OCI-LY3 (cell line): Measurements from ENCODE around the gene SGO2.

Experiments
- H2AFZ ChIP-seq: fragments of 200-600, 300-600 bp; shearing (Covaris generic); 2 replicates; pipeline ENCODE4 v1.6.0; 2014; ENCODE audit warnings: antibody characterized with exemption, low read depth, low read length
- H3K27ac ChIP-seq: fragments of 200-600, 300-600 bp; sonication (generic); 2 replicates; pipeline ENCODE4 v1.5.1; 2014; ENCODE audit warnings: mild to moderate bottlenecking, low read length, moderate library complexity, mixed read lengths
- H3K27me3 ChIP-seq: fragments of 200-600, 300-600 bp; sonication (generic); 2 replicates; pipeline ENCODE4 v1.6.1; 2014; ENCODE audit warnings: low read depth, low read length, mixed read lengths
- H3K36me3 ChIP-seq: fragments of 200-600, 300-600 bp; sonication (generic); replicated peaks from 2 replicates; pipeline ENCODE3; 2014; ENCODE audit warnings: low read depth, low read length, mixed read lengths
- H3K4me1 ChIP-seq: fragments of 300-600, 200-600 bp; sonication (generic); 2 replicates; pipeline ENCODE4 v1.6.1; 2014; ENCODE audit warnings: low read length, mixed read lengths
- H3K4me2 ChIP-seq: fragments of 200-600, 300-600 bp; sonication (generic); 2 replicates; pipeline ENCODE4 v1.6.1; 2014; ENCODE audit warnings: low read length, mixed read lengths
- H3K4me3 ChIP-seq: fragments of 300-600, 200-600 bp; sonication (generic); 2 replicates; pipeline ENCODE4 v1.5.1; 2014; ENCODE audit warnings: antibody characterized with exemption, mild to moderate bottlenecking, low read length, moderate library complexity
- H3K79me2 ChIP-seq: fragments of 300-600, 200-600 bp; shearing (Covaris generic); 2 replicates; pipeline ENCODE4 v1.6.1; 2014; ENCODE audit warnings: mild to moderate bottlenecking, low read length, mixed read lengths
- H3K9ac ChIP-seq: fragments of 300-600, 200-600 bp; shearing (Covaris generic); 2 replicates; pipeline ENCODE4 v1.6.0; 2014; ENCODE audit warnings: mild to moderate bottlenecking, low read length, moderate library complexity
- H3K9me3 ChIP-seq: fragments of 200-600, 300-600 bp; shearing (Covaris generic); 2 replicates; pipeline ENCODE4 v1.6.1; 2014; ENCODE audit warnings: low read length, mixed read lengths; ENCODE audit not compliant: insufficient read depth
- H4K20me1 ChIP-seq: fragments of 200-600, 300-600 bp; sonication (generic); 2 replicates; pipeline ENCODE4 v1.6.1; 2016; ENCODE audit warnings: low read length, mixed read lengths; ENCODE audit not compliant: insufficient read depth
- EZH2phosphoT487 ChIP-seq: fragments of 200-600 bp; shearing (Covaris generic); IDR thresholded peaks from 2 replicates; pipeline ENCODE4 v1.6.1; 2018; ENCODE audit warnings: antibody characterized with exemption, mixed run types, low read depth
- TF ChIP-seq, protein P1 (sequence below): fragments of 200-600, 300-600 bp; sonication (generic); IDR thresholded peaks from 2 replicates; pipeline ENCODE4 v1.5.1; 2014; ENCODE audit warnings: antibody characterized with exemption, low read length, low read depth

Gene SGO2

DNA sequence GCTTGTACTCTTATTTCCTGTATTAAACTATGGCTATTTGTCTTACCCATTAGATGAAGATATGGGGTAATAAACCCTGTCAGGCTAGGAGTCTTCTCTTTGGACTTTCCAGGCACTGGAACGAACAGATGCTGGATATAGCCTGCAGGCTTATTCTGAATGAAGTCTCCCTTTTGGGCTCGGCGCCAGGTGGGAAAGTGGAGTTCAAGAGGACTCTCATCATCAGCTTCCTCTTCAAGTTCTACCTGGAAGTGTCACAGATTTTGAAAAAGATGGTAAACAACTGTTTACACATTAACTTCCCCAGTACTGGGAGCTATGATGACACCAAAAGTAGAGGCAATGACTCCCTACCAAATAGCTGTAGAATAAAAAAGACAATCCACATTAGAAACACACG, 87.7 kb downstream of the SGO2 start:
- Histone ChIP-seq H3K27ac (no peak overlapping the region), H3K27me3 (peaks cover 9% of the 10 kb centered on the region), H3K9ac (no peak overlapping the region), H3K9me3 (no peaks in the 10 kb centered on the region), H2AFZ (no peak overlapping the region), H4K20me1 (no peaks in the 10 kb centered on the region), H3K4me1 (peaks cover 36% of the 10 kb centered on the region), H3K4me3 (no peak overlapping the region), H3K79me2 (no peaks in the 10 kb centered on the region), H3K36me3 (no peaks in the 10 kb centered on the region), H3K4me2 (no peak overlapping the region)
- TF ChIP-seq, protein P1, sequence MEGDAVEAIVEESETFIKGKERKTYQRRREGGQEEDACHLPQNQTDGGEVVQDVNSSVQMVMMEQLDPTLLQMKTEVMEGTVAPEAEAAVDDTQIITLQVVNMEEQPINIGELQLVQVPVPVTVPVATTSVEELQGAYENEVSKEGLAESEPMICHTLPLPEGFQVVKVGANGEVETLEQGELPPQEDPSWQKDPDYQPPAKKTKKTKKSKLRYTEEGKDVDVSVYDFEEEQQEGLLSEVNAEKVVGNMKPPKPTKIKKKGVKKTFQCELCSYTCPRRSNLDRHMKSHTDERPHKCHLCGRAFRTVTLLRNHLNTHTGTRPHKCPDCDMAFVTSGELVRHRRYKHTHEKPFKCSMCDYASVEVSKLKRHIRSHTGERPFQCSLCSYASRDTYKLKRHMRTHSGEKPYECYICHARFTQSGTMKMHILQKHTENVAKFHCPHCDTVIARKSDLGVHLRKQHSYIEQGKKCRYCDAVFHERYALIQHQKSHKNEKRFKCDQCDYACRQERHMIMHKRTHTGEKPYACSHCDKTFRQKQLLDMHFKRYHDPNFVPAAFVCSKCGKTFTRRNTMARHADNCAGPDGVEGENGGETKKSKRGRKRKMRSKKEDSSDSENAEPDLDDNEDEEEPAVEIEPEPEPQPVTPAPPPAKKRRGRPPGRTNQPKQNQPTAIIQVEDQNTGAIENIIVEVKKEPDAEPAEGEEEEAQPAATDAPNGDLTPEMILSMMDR: no peak
- no peak for TF ChIP-seq EZH2phosphoT487

- Histone ChIP-seq H3K4me3 (no peak overlapping the region), H2AFZ (no peak overlapping the region), H3K4me2 (no peak overlapping the region), H3K79me2 (no peaks in the 10 kb centered on the region), H3K36me3 (no peaks in the 10 kb centered on the region), H3K9ac (no peak overlapping the region), H3K27ac (no peak overlapping the region), H3K4me1 (peaks cover 36% of the 10 kb centered on the region), H3K27me3 (peaks cover 3% of the 10 kb centered on the region; the same call in 1 of the 2 replicates), H3K9me3 (no peaks in the 10 kb centered on the region), H4K20me1 (no peaks in the 10 kb centered on the region)
- TF ChIP-seq, protein P1: no peak
- no peak for TF ChIP-seq EZH2phosphoT487
Measured at GRCh38 chr2:200614249-200614648, 88.2 kb downstream of the SGO2 start.

DNA sequence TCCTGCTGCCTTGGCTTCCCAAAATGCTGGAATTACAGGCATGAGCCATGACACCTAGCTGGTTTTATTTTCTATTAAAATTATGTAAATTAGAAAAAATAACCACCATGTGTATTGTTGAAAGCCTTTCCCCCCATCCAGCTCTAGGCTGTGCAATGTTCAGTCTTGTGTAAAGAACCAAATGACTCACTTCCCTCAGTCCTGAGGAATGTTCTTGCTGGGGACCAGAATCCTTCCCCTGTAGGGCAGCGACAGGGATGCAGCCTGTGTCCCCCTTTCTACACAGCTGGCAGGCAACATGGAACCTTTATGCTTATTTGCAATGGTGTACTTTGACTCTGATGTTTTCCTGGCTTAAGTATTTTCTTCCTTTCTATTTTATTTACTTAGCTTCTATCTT, 89.2 kb downstream of the SGO2 start:
- TF ChIP-seq, protein P1: no peak
- no peak for TF ChIP-seq EZH2phosphoT487
- peaks cover 31% of the 10 kb centered on the region for H3K4me1 ChIP-seq

DNA sequence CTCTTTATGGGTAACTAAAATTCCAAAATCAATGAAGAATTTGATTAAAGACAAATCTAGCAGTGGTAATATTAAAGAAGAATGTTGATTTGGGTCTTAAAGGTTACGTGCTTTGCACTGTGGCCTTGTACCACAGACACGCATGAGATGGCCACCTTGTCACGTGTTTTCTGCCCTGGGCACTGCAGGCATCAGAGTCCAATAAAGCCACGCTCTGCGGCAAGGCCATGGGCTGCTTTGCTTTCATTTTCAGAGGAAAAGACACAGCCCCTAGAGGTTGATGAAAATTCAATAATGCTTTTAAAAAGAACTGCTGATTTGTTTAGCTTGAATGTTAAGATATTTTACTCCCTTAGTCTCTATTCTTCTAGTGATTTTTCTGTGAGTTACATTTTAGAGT, 90.2 kb downstream of the SGO2 start:
- Histone ChIP-seq H3K27ac (no peak overlapping the region), H3K36me3 (no peaks in the 10 kb centered on the region), H2AFZ (no peak overlapping the region), H3K4me2 (no peak overlapping the region), H3K79me2 (no peaks in the 10 kb centered on the region), H3K27me3 (no peaks in the 10 kb centered on the region), H3K4me3 (no peak overlapping the region), H3K9me3 (no peaks in the 10 kb centered on the region), H3K4me1 (peaks cover 21% of the 10 kb centered on the region), H3K9ac (no peak overlapping the region), H4K20me1 (no peaks in the 10 kb centered on the region)
- no peak for TF ChIP-seq EZH2phosphoT487
- TF ChIP-seq, protein P1: no peak

More for the DNA sequence above, 89.2 kb downstream of the SGO2 start:
- H3K4me2 ChIP-seq: no peak overlapping the region
- no peaks in the 10 kb centered on the region for H3K79me2 ChIP-seq
- no peaks in the 10 kb centered on the region for H3K9me3 ChIP-seq
- H3K9ac ChIP-seq: no peak overlapping the region
- no peaks in the 10 kb centered on the region for H4K20me1 ChIP-seq
- no peaks in the 10 kb centered on the region for H3K36me3 ChIP-seq
- H3K27me3 ChIP-seq: no peaks in the 10 kb centered on the region
- H3K27ac ChIP-seq: no peak overlapping the region
- H2AFZ ChIP-seq: no peak overlapping the region
- H3K4me3 ChIP-seq: no peak overlapping the region
